Central memory CD4-positive, alpha-beta T cell (primary cell): ENCODE results near the gene LCAT.
"Not testable (repeated sequence)": the region's sequence is repeated elsewhere in the genome, so short reads cannot be mapped to it uniquely, and the experiment has no call there.

ENCODE experiments used
- DNase-seq: peaks from one replicate; pipeline ENCODE4 v3.0.0; 2022
- total RNA-seq, 3 experiments: gene quantifications; one replicate each; lab custom pipeline; 2026; lab: John Stamatoyannopoulos, UW

LCAT gene
- 1.6 to 3.5 (median 3.3) reads per million in 3 experiments for total RNA-seq

GRCh38 chr16:67943619-67944504 lies at the start of gene LCAT:
TSS of gene LCAT (minus strand) at chr16:67944120. CDS start at chr16:67944101, 19 bp downstream.
- no peak for DNase-seq

GRCh38 chr16:67993207-67994039 lies 49.5 kb upstream of the LCAT start:
- peak; percentile 77 for DNase-seq

- no peak for DNase-seq
Observed at GRCh38 chr16:67992661-67993206, 48.8 kb upstream of the LCAT start.

GRCh38 chr16:67990018-67990386 lies 46.1 kb upstream of the LCAT start:
- DNase-seq = no peak

GRCh38 chr16:67989322-67990017 lies 45.5 kb upstream of the LCAT start:
- DNase-seq = no peak

- no peak for DNase-seq
Observed at GRCh38 chr16:67988675-67989074, 44.8 kb upstream of the LCAT start.

- DNase-seq = no peak
Observed at GRCh38 chr16:67987460-67988160, 43.7 kb upstream of the LCAT start.

GRCh38 chr16:67986949-67987348 lies 43.0 kb upstream of the LCAT start:
- no peak for DNase-seq

GRCh38 chr16:67982011-67982696 lies 38.2 kb upstream of the LCAT start:
- DNase-seq = no peak

- DNase-seq = no peak
Observed at GRCh38 chr16:67979955-67980678, 36.2 kb upstream of the LCAT start, which contains the start of gene DPEP3. TSS of gene DPEP3 (minus strand) at chr16:67980499. CDS start at chr16:67980380, 119 bp downstream.

- no peak for DNase-seq
Observed at GRCh38 chr16:67977469-67978227, 33.7 kb upstream of the LCAT start.

GRCh38 chr16:67977005-67977404 lies 33.1 kb upstream of the LCAT start:
- no peak for DNase-seq

GRCh38 chr16:67976205-67976604 lies 32.3 kb upstream of the LCAT start:
- no peak for DNase-seq

- no peak for DNase-seq
Observed at GRCh38 chr16:67975321-67976105, 31.6 kb upstream of the LCAT start.

GRCh38 chr16:67972285-67972684 lies 28.4 kb upstream of the LCAT start:
- DNase-seq = not testable (repeated sequence)

GRCh38 chr16:67971111-67971510 lies 27.2 kb upstream of the LCAT start:
- DNase-seq = no peak

GRCh38 chr16:67969254-67970039 lies 25.5 kb upstream of the LCAT start:
- DNase-seq = peak; percentile 25
